Activated naive CD8-positive, alpha-beta T cell (primary cell): Measurements from ENCODE around the gene KCND3.

Source experiments
- H3K27ac Mint-ChIP-seq: one replicate; pipeline ENCODE4 v1.8.0; 2021; ENCODE audit warnings: mixed read lengths
- H3K27me3 Mint-ChIP-seq: one replicate; pipeline ENCODE4 v1.8.0; 2021; ENCODE audit warnings: mixed read lengths
- H3K36me3 Mint-ChIP-seq: one replicate; pipeline ENCODE4 v1.8.0; 2021; ENCODE audit warnings: mixed read lengths
- H3K4me1 Mint-ChIP-seq: one replicate; pipeline ENCODE4 v1.8.0; 2021; ENCODE audit warnings: low read depth, mixed read lengths
- H3K4me3 Mint-ChIP-seq: one replicate; pipeline ENCODE4 v1.8.0; 2021; ENCODE audit warnings: mild to moderate bottlenecking, mixed read lengths
- H3K9me3 Mint-ChIP-seq: one replicate; pipeline ENCODE4 v1.8.0; 2021; ENCODE audit warnings: low read depth, mixed read lengths

Gene KCND3

GRCh38 chr1:111895469-111895868 is 94.0 kb downstream of the KCND3 start:
- H3K36me3 Mint-ChIP-seq: no peaks in the 10 kb centered on the region
- peaks cover 14% of the 10 kb centered on the region for H3K27me3 Mint-ChIP-seq
- H3K27ac Mint-ChIP-seq: no peak overlapping the region
- H3K4me1 Mint-ChIP-seq: no peaks in the 10 kb centered on the region
- H3K4me3 Mint-ChIP-seq: no peak overlapping the region
- H3K9me3 Mint-ChIP-seq: no peaks in the 10 kb centered on the region

- H3K27me3 Mint-ChIP-seq: peaks cover 14% of the 10 kb centered on the region
Observed at GRCh38 chr1:111895017-111895416, 94.5 kb downstream of the KCND3 start.

GRCh38 chr1:111894497-111894896 is 95.0 kb downstream of the KCND3 start:
- Mint-ChIP-seq H3K27ac (no peak overlapping the region), H3K9me3 (no peaks in the 10 kb centered on the region), H3K4me1 (no peaks in the 10 kb centered on the region), H3K27me3 (peaks cover 14% of the 10 kb centered on the region), H3K36me3 (no peaks in the 10 kb centered on the region), H3K4me3 (no peak overlapping the region)

More at GRCh38 chr1:111895017-111895416, 94.5 kb downstream of the KCND3 start:
- H3K36me3 Mint-ChIP-seq: no peaks in the 10 kb centered on the region
- no peaks in the 10 kb centered on the region for H3K9me3 Mint-ChIP-seq
- H3K27ac Mint-ChIP-seq: no peak overlapping the region
- H3K4me1 Mint-ChIP-seq: no peaks in the 10 kb centered on the region
- H3K4me3 Mint-ChIP-seq: no peak overlapping the region

GRCh38 chr1:111891566-111891965 is 97.9 kb downstream of the KCND3 start:
- Mint-ChIP-seq H3K4me1 (peaks cover 5% of the 10 kb centered on the region), H3K9me3 (no peaks in the 10 kb centered on the region), H3K27ac (no peak overlapping the region), H3K4me3 (no peak overlapping the region), H3K27me3 (peaks cover 6% of the 10 kb centered on the region), H3K36me3 (no peaks in the 10 kb centered on the region)

GRCh38 chr1:111888740-111889376 is 100.6 kb downstream of the KCND3 start:
- H3K4me1 Mint-ChIP-seq: peaks cover 5% of the 10 kb centered on the region
- no peak overlapping the region for H3K4me3 Mint-ChIP-seq
- H3K27ac Mint-ChIP-seq: no peak overlapping the region
- peaks cover 7% of the 10 kb centered on the region for H3K27me3 Mint-ChIP-seq
- no peaks in the 10 kb centered on the region for H3K36me3 Mint-ChIP-seq
- H3K9me3 Mint-ChIP-seq: no peaks in the 10 kb centered on the region

- Mint-ChIP-seq H3K27me3 (peaks cover 7% of the 10 kb centered on the region), H3K36me3 (no peaks in the 10 kb centered on the region), H3K27ac (no peak overlapping the region), H3K4me3 (no peak overlapping the region), H3K4me1 (peaks cover 5% of the 10 kb centered on the region), H3K9me3 (no peaks in the 10 kb centered on the region)
Observed at GRCh38 chr1:111887875-111888274, 101.6 kb downstream of the KCND3 start.

- no peak overlapping the region for H3K27ac Mint-ChIP-seq
- H3K9me3 Mint-ChIP-seq: no peaks in the 10 kb centered on the region
Observed at GRCh38 chr1:111887385-111887784, 102.1 kb downstream of the KCND3 start.

GRCh38 chr1:111886741-111887140 is 102.7 kb downstream of the KCND3 start:
- H3K36me3 Mint-ChIP-seq: no peaks in the 10 kb centered on the region
- H3K27me3 Mint-ChIP-seq: peaks cover 7% of the 10 kb centered on the region
- H3K4me3 Mint-ChIP-seq: no peak overlapping the region
- peaks cover 5% of the 10 kb centered on the region for H3K4me1 Mint-ChIP-seq
- H3K9me3 Mint-ChIP-seq: no peaks in the 10 kb centered on the region
- no peak overlapping the region for H3K27ac Mint-ChIP-seq

More at GRCh38 chr1:111887385-111887784, 102.1 kb downstream of the KCND3 start:
- Mint-ChIP-seq H3K4me1 (peaks cover 5% of the 10 kb centered on the region), H3K27me3 (peaks cover 7% of the 10 kb centered on the region), H3K36me3 (no peaks in the 10 kb centered on the region), H3K4me3 (no peak overlapping the region)

- Mint-ChIP-seq H3K9me3 (no peaks in the 10 kb centered on the region), H3K4me1 (peaks cover 5% of the 10 kb centered on the region), H3K27me3 (peaks cover 12% of the 10 kb centered on the region), H3K27ac (no peak overlapping the region), H3K4me3 (no peak overlapping the region), H3K36me3 (no peaks in the 10 kb centered on the region)
Observed at GRCh38 chr1:111884772-111885443, 104.6 kb downstream of the KCND3 start.

- Mint-ChIP-seq H3K9me3 (no peaks in the 10 kb centered on the region), H3K27me3 (peaks cover 15% of the 10 kb centered on the region), H3K27ac (no peak overlapping the region), H3K4me1 (peaks cover 4% of the 10 kb centered on the region), H3K36me3 (no peaks in the 10 kb centered on the region), H3K4me3 (no peak overlapping the region)
Observed at GRCh38 chr1:111882986-111883560, 106.4 kb downstream of the KCND3 start.

GRCh38 chr1:111882559-111882958 is 106.9 kb downstream of the KCND3 start:
- no peak overlapping the region for H3K27ac Mint-ChIP-seq
- no peak overlapping the region for H3K4me3 Mint-ChIP-seq
- H3K36me3 Mint-ChIP-seq: no peaks in the 10 kb centered on the region
- peaks cover 14% of the 10 kb centered on the region for H3K27me3 Mint-ChIP-seq
- H3K4me1 Mint-ChIP-seq: peaks cover under 1% of the 10 kb centered on the region
- no peaks in the 10 kb centered on the region for H3K9me3 Mint-ChIP-seq

GRCh38 chr1:111880881-111881837 is 108.3 kb downstream of the KCND3 start:
- Mint-ChIP-seq H3K4me1 (no peaks in the 10 kb centered on the region), H3K27ac (no peak overlapping the region), H3K9me3 (no peaks in the 10 kb centered on the region), H3K27me3 (peaks cover 19% of the 10 kb centered on the region), H3K36me3 (no peaks in the 10 kb centered on the region), H3K4me3 (no peak overlapping the region)

GRCh38 chr1:111879081-111879480 is 110.4 kb downstream of the KCND3 start:
- H3K27ac Mint-ChIP-seq: no peak overlapping the region
- H3K27me3 Mint-ChIP-seq: peaks cover 14% of the 10 kb centered on the region
- no peaks in the 10 kb centered on the region for H3K4me1 Mint-ChIP-seq
- H3K36me3 Mint-ChIP-seq: no peaks in the 10 kb centered on the region
- H3K4me3 Mint-ChIP-seq: no peak overlapping the region
- H3K9me3 Mint-ChIP-seq: no peaks in the 10 kb centered on the region

- H3K27me3 Mint-ChIP-seq: peaks cover 14% of the 10 kb centered on the region
- H3K36me3 Mint-ChIP-seq: no peaks in the 10 kb centered on the region
- no peak overlapping the region for H3K4me3 Mint-ChIP-seq
- no peaks in the 10 kb centered on the region for H3K9me3 Mint-ChIP-seq
- no peak overlapping the region for H3K27ac Mint-ChIP-seq
- no peaks in the 10 kb centered on the region for H3K4me1 Mint-ChIP-seq
Observed at GRCh38 chr1:111878649-111879048, 110.8 kb downstream of the KCND3 start.

- Mint-ChIP-seq H3K27ac (no peak overlapping the region), H3K36me3 (no peaks in the 10 kb centered on the region), H3K9me3 (no peaks in the 10 kb centered on the region), H3K4me3 (no peak overlapping the region), H3K27me3 (peaks cover 14% of the 10 kb centered on the region), H3K4me1 (no peaks in the 10 kb centered on the region)
Observed at GRCh38 chr1:111878091-111878490, 111.4 kb downstream of the KCND3 start.
